ENCODE results near the gene TOP1.

DNA sequence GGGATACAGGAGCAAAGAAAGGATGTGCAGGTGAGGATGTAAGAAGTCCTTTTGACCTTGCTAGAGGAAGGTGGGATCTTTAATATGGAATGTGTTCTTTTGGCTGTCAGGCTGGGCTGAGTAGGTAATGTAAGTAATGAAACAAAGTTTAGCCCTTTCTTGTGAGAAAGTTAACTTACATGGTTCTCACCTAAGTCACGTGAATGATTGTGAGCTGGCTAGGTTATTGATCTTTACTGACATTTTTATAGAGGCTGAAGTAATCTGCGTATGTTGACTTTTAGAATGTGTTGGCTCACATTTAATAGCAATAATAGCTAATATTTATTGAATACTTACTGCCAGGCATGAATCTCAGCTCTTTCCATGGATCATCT lies 2.6 kb downstream of the TOP1 start:
- TF ChIP-seq RFX5 (IDR thresholded peaks at IDR 0.05; ENCODE audit: low read depth, low read length), result no peak
- no peak for TF ChIP-seq MAFK (IDR thresholded peaks at IDR 0.05; ENCODE audit: low read depth, low read length)
- TF ChIP-seq, protein P1, sequence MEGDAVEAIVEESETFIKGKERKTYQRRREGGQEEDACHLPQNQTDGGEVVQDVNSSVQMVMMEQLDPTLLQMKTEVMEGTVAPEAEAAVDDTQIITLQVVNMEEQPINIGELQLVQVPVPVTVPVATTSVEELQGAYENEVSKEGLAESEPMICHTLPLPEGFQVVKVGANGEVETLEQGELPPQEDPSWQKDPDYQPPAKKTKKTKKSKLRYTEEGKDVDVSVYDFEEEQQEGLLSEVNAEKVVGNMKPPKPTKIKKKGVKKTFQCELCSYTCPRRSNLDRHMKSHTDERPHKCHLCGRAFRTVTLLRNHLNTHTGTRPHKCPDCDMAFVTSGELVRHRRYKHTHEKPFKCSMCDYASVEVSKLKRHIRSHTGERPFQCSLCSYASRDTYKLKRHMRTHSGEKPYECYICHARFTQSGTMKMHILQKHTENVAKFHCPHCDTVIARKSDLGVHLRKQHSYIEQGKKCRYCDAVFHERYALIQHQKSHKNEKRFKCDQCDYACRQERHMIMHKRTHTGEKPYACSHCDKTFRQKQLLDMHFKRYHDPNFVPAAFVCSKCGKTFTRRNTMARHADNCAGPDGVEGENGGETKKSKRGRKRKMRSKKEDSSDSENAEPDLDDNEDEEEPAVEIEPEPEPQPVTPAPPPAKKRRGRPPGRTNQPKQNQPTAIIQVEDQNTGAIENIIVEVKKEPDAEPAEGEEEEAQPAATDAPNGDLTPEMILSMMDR (conservative IDR thresholded peaks at IDR 0.05; ENCODE audit: low read depth, low read length), result no peak
- no peak for TF ChIP-seq NFE2L2 (IDR thresholded peaks at IDR 0.05; ENCODE audit: low read depth, low read length)
- no peak for TF ChIP-seq MAZ (IDR thresholded peaks at IDR 0.05; ENCODE audit: borderline replicate concordance, low read depth, low read length)
- TF ChIP-seq, protein P2, sequence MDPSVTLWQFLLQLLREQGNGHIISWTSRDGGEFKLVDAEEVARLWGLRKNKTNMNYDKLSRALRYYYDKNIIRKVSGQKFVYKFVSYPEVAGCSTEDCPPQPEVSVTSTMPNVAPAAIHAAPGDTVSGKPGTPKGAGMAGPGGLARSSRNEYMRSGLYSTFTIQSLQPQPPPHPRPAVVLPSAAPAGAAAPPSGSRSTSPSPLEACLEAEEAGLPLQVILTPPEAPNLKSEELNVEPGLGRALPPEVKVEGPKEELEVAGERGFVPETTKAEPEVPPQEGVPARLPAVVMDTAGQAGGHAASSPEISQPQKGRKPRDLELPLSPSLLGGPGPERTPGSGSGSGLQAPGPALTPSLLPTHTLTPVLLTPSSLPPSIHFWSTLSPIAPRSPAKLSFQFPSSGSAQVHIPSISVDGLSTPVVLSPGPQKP (IDR thresholded peaks at IDR 0.05; ENCODE audit: borderline replicate concordance, low read depth, low read length), result no peak
- TF ChIP-seq POLR2A (IDR thresholded peaks at IDR 0.05; ENCODE audit: low read depth, low read length), result no peak
- TF ChIP-seq FOS (IDR thresholded peaks at IDR 0.05; ENCODE audit: low read depth, low read length), result no peak
- no peak for TF ChIP-seq CHD1 (IDR thresholded peaks at IDR 0.05; ENCODE audit: low read depth, low read length)
